ENCODE data around the gene ARL8A.
A peak's percentile ranks its signal among the peaks of the same experiment; 100 is the strongest.

Gene ARL8A

DNA sequence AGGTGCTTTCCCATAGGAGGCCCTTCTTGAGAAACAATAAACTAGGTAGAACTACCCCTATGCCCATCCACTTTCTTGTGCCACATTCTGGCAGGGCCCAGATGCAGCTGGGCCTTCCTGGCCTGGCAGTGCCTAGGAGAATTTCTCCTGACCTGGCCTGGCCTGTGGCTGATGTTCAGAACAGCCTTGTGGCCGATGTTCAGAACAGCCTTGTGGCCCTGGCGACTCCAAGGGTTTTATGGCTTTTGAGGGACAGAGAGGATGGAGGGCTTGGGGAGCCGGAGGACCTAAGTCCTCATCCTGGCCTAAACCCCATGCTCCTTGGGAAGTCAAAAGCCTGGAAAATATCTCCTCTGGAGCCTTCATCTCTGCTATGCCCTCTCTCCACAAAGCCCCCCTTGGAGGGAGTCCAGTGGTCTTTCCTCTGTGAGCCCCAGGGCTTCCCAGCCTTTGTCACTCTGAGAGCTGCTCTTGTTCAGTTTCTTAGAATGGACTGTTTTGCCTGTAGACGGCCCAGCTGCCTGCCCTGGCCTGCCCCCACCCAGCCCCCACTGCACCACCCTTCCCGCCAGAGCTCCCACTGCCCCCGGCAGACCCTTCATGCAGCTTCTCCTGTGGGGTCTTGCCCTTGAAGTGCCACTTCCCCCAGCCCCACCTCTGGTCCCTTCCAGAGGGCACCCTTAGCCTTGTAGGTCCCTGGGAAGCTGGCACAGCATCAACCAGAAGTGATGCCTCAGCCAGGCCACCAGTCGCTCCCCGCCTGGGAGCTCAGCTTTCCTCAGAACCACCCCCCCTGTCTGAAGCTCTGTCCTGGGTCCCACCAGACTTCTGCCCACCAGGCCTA, 14.9 kb downstream of the ARL8A start:
- H3K27ac ChIP-seq (replicated peaks; ENCODE audit: low read length) = no peak overlapping the region

DNA sequence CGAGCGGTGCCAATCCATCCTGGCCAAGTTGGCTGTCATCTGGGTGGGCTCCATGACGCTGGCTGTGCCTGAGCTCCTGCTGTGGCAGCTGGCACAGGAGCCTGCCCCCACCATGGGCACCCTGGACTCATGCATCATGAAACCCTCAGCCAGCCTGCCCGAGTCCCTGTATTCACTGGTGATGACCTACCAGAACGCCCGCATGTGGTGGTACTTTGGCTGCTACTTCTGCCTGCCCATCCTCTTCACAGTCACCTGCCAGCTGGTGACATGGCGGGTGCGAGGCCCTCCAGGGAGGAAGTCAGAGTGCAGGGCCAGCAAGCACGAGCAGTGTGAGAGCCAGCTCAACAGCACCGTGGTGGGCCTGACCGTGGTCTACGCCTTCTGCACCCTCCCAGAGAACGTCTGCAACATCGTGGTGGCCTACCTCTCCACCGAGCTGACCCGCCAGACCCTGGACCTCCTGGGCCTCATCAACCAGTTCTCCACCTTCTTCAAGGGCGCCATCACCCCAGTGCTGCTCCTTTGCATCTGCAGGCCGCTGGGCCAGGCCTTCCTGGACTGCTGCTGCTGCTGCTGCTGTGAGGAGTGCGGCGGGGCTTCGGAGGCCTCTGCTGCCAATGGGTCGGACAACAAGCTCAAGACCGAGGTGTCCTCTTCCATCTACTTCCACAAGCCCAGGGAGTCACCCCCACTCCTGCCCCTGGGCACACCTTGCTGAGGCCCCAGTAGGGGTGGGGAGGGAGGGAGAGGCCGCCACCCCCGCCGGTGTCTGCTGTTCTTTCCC, 16.5 kb downstream of the ARL8A start:
- no peaks in the 10 kb centered on the region for H3K79me1 ChIP-seq (ENCODE audit: low read depth, low read length)
- peak overlapping the region; percentile 35 for H2BK5ac ChIP-seq (ENCODE audit: low read length)
- H3K36me3 ChIP-seq (replicated peaks in 1 of 2; ENCODE audit: control insufficient read depth in 2 of 2, insufficient read depth in 2 of 2, low read length in 2 of 2) = peaks cover 1 to 10% of the 10 kb centered on the region in 2 donors
- H2BK12ac ChIP-seq (ENCODE audit: low read length) = peak overlapping the region; percentile 26
- peak overlapping the region; percentile 40 for H3K14ac ChIP-seq (ENCODE audit: low read length)
- H2AFZ ChIP-seq (ENCODE audit: low read length) = no peak overlapping the region
- H3K23ac ChIP-seq (ENCODE audit: low read depth, low read length, poor library complexity) = peak overlapping the region; percentile 94
- no peak overlapping the region for H3K27ac ChIP-seq (replicated peaks; ENCODE audit: low read length)
- peaks cover 0 to 6% (median 0%) of the 10 kb centered on the region in 3 experiments for H3K27me3 ChIP-seq (ENCODE audit: control insufficient read depth in 3 of 3, insufficient read depth in 3 of 3, low read depth in 1 of 3, low read length in 3 of 3)
- DNase-seq (ENCODE audit: low spot score) = no peak
- H3K9ac ChIP-seq (ENCODE audit: low read depth, low read length, poor library complexity) = peak overlapping the region; percentile 15
- peak overlapping the region; percentile 88 for H3K18ac ChIP-seq (ENCODE audit: low read length)
- no peak overlapping the region for H2BK120ac ChIP-seq (ENCODE audit: low read depth, low read length)
- peaks cover 18% of the 10 kb centered on the region in 2 donors for H3K4me1 ChIP-seq (ENCODE audit: control insufficient read depth in 2 of 2, insufficient read depth in 1 of 2, low read depth in 1 of 2, low read length in 2 of 2)
- no CpG with 5 or more reads among the region's 26 CpGs for WGBS, 2 donors (ENCODE audit: extremely low coverage in 2 of 2, insufficient read length in 2 of 2, insufficient replicate concordance in 1 of 2)
- peak overlapping the region; percentile 57 for H4K8ac ChIP-seq (ENCODE audit: low read depth, low read length)
- peak overlapping the region; percentile 60 for H2AK5ac ChIP-seq (ENCODE audit: low read depth, low read length)
- H3K4me2 ChIP-seq (ENCODE audit: insufficient read depth, low read length, poor library complexity, severe bottlenecking) = no peak overlapping the region
- no peak overlapping the region for H3K4ac ChIP-seq (ENCODE audit: low read length)
- H4K91ac ChIP-seq (ENCODE audit: low read depth, low read length, poor library complexity) = no peak overlapping the region
- peaks cover 0 to 2% of the 10 kb centered on the region in 2 donors for H3K9me3 ChIP-seq (replicated peaks in 1 of 2; ENCODE audit: control insufficient read depth in 2 of 2, insufficient read depth in 1 of 2, low read depth in 1 of 2, low read length in 2 of 2)
- no peak overlapping the region for H3K4me3 ChIP-seq (ENCODE audit: low read length in 2 of 2)
- H2BK15ac ChIP-seq (ENCODE audit: low read length) = peak overlapping the region; percentile 65

More for the DNA sequence above, 14.9 kb downstream of the ARL8A start:
- Histone ChIP-seq H2BK15ac (ENCODE audit: low read length) (peak overlapping the region; percentile 54), H3K9me3 (replicated peaks in 1 of 2; ENCODE audit: control insufficient read depth in 2 of 2, insufficient read depth in 1 of 2, low read depth in 1 of 2, low read length in 2 of 2) (peaks cover 0 to 2% of the 10 kb centered on the region in 2 donors), H3K9ac (ENCODE audit: low read depth, low read length, poor library complexity) (no peak overlapping the region), H4K91ac (ENCODE audit: low read depth, low read length, poor library complexity) (no peak overlapping the region), H3K18ac (ENCODE audit: low read length) (peak overlapping the region; percentile 93), H3K79me1 (ENCODE audit: low read depth, low read length) (no peaks in the 10 kb centered on the region), H2BK5ac (ENCODE audit: low read length) (peak overlapping the region; percentile 46), H3K14ac (ENCODE audit: low read length) (no peak overlapping the region), H2BK120ac (ENCODE audit: low read depth, low read length) (no peak overlapping the region), H2AFZ (ENCODE audit: low read length) (peak overlapping the region; percentile 42), H3K23ac (ENCODE audit: low read depth, low read length, poor library complexity) (peak overlapping the region; percentile 11), H4K8ac (ENCODE audit: low read depth, low read length) (peak overlapping the region; percentile 30), H2AK5ac (ENCODE audit: low read depth, low read length) (peak overlapping the region; percentile 89), H3K27me3 (ENCODE audit: control insufficient read depth in 3 of 3, insufficient read depth in 3 of 3, low read depth in 1 of 3, low read length in 3 of 3) (no peaks in the 10 kb centered on the region), H2BK12ac (ENCODE audit: low read length) (peak overlapping the region; percentile 78), H3K36me3 (replicated peaks in 1 of 2; ENCODE audit: control insufficient read depth in 2 of 2, insufficient read depth in 2 of 2, low read length in 2 of 2) (peaks cover 8 to 24% of the 10 kb centered on the region in 2 donors), H3K4me3 (ENCODE audit: low read length in 2 of 2) (no peak overlapping the region), H3K4ac (ENCODE audit: low read length) (no peak overlapping the region), H3K4me1 (ENCODE audit: control insufficient read depth in 2 of 2, insufficient read depth in 1 of 2, low read depth in 1 of 2, low read length in 2 of 2) (peaks cover 18% of the 10 kb centered on the region in 2 donors), H3K4me2 (ENCODE audit: insufficient read depth, low read length, poor library complexity, severe bottlenecking) (no peak overlapping the region)
- no CpG with 5 or more reads among the region's 8 CpGs for WGBS, 2 donors (ENCODE audit: extremely low coverage in 2 of 2, insufficient read length in 2 of 2, insufficient replicate concordance in 1 of 2)
- DNase-seq (ENCODE audit: low spot score) = no peak

DNA sequence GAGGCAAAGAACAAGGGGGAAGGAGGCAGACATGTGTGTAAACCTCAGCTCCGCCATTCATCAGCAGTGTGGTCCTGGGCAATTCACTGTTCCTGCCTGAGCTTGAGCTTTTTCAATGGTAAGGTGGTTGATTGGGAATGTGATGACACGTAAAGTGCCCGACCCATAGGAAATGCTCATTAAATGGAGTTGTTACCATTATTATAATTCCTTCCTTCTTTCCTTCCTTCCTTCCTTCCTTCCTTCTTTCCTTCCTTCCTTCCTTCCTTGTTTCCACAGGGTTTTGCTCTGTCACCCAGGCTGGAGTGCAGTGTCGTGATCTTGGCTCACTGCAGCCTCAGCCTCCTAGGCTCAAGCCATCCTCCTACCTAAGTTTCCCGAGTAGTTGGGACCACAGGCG, 17.5 kb downstream of the ARL8A start:
- H2BK12ac ChIP-seq (ENCODE audit: low read length) = no peak overlapping the region
- no peak for DNase-seq (ENCODE audit: low spot score)
- H3K23ac ChIP-seq (ENCODE audit: low read depth, low read length, poor library complexity) = no peak overlapping the region
- H3K4ac ChIP-seq (ENCODE audit: low read length) = no peak overlapping the region
- H2AK5ac ChIP-seq (ENCODE audit: low read depth, low read length) = no peak overlapping the region
- peaks cover 0 to 2% of the 10 kb centered on the region in 2 donors for H3K9me3 ChIP-seq (replicated peaks in 1 of 2; ENCODE audit: control insufficient read depth in 2 of 2, insufficient read depth in 1 of 2, low read depth in 1 of 2, low read length in 2 of 2)
- H3K36me3 ChIP-seq (replicated peaks in 1 of 2; ENCODE audit: control insufficient read depth in 2 of 2, insufficient read depth in 2 of 2, low read length in 2 of 2) = peaks cover 0 to 3% of the 10 kb centered on the region in 2 donors
- H3K79me1 ChIP-seq (ENCODE audit: low read depth, low read length) = no peaks in the 10 kb centered on the region
- H3K27ac ChIP-seq (replicated peaks; ENCODE audit: low read length) = no peak overlapping the region
- H3K14ac ChIP-seq (ENCODE audit: low read length) = no peak overlapping the region
- no peak overlapping the region for H2BK15ac ChIP-seq (ENCODE audit: low read length)
- no CpG with 5 or more reads among the region's 6 CpGs for WGBS, 2 donors (ENCODE audit: extremely low coverage in 2 of 2, insufficient read length in 2 of 2, insufficient replicate concordance in 1 of 2)
- H4K91ac ChIP-seq (ENCODE audit: low read depth, low read length, poor library complexity) = no peak overlapping the region
- H2AFZ ChIP-seq (ENCODE audit: low read length) = no peak overlapping the region
- peaks cover 15 to 18% of the 10 kb centered on the region in 2 donors for H3K4me1 ChIP-seq (ENCODE audit: control insufficient read depth in 2 of 2, insufficient read depth in 1 of 2, low read depth in 1 of 2, low read length in 2 of 2)
- H3K27me3 ChIP-seq (ENCODE audit: control insufficient read depth in 3 of 3, insufficient read depth in 3 of 3, low read depth in 1 of 3, low read length in 3 of 3) = peaks cover 0 to 6% (median 0%) of the 10 kb centered on the region in 3 experiments
- H2BK5ac ChIP-seq (ENCODE audit: low read length) = no peak overlapping the region
- no peak overlapping the region for H3K18ac ChIP-seq (ENCODE audit: low read length)
- H2BK120ac ChIP-seq (ENCODE audit: low read depth, low read length) = no peak overlapping the region
- no peak overlapping the region for H4K8ac ChIP-seq (ENCODE audit: low read depth, low read length)
- H3K4me3 ChIP-seq (ENCODE audit: low read length in 2 of 2) = no peak overlapping the region
- no peak overlapping the region for H3K4me2 ChIP-seq (ENCODE audit: insufficient read depth, low read length, poor library complexity, severe bottlenecking)
- no peak overlapping the region for H3K9ac ChIP-seq (ENCODE audit: low read depth, low read length, poor library complexity)

DNA sequence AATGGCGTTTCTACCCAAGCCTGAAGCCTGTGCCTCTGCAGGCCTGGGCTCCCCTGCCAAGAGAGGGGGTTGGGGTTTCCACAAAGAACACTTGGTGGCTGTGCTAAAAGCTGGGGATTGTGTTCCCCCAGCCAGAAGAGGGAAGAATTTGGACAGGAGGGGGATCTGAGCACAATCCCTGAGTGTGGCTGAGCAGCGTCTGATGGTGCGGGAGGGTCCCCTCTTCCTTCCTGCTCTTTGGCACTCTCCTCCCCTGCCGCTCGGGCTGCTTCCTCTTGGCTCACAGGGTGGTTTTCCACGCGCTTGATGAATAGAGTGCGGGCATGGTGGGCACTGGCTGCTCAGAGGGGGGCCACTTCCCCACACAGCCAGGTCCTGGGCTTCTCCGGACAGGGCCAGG, 18.1 kb downstream of the ARL8A start:
- peaks cover 0 to 2% of the 10 kb centered on the region in 2 donors for H3K9me3 ChIP-seq (replicated peaks in 1 of 2; ENCODE audit: control insufficient read depth in 2 of 2, insufficient read depth in 1 of 2, low read depth in 1 of 2, low read length in 2 of 2)
- H2AFZ ChIP-seq (ENCODE audit: low read length) = no peak overlapping the region
- H3K4ac ChIP-seq (ENCODE audit: low read length) = no peak overlapping the region
- H3K4me3 ChIP-seq (ENCODE audit: low read length in 2 of 2) = no peak overlapping the region
- H2BK120ac ChIP-seq (ENCODE audit: low read depth, low read length) = no peak overlapping the region
- H2AK5ac ChIP-seq (ENCODE audit: low read depth, low read length) = no peak overlapping the region
- no peak overlapping the region for H2BK15ac ChIP-seq (ENCODE audit: low read length)
- no peak overlapping the region for H3K27ac ChIP-seq (replicated peaks; ENCODE audit: low read length)
- H2BK5ac ChIP-seq (ENCODE audit: low read length) = no peak overlapping the region
- H4K8ac ChIP-seq (ENCODE audit: low read depth, low read length) = no peak overlapping the region
- H3K14ac ChIP-seq (ENCODE audit: low read length) = no peak overlapping the region
- H3K36me3 ChIP-seq (replicated peaks in 1 of 2; ENCODE audit: control insufficient read depth in 2 of 2, insufficient read depth in 2 of 2, low read length in 2 of 2) = no peaks in the 10 kb centered on the region
- no peak overlapping the region for H4K91ac ChIP-seq (ENCODE audit: low read depth, low read length, poor library complexity)
- no peak overlapping the region for H3K18ac ChIP-seq (ENCODE audit: low read length)
- H3K4me2 ChIP-seq (ENCODE audit: insufficient read depth, low read length, poor library complexity, severe bottlenecking) = no peak overlapping the region
- no peak overlapping the region for H3K9ac ChIP-seq (ENCODE audit: low read depth, low read length, poor library complexity)
- H3K27me3 ChIP-seq (ENCODE audit: control insufficient read depth in 3 of 3, insufficient read depth in 3 of 3, low read depth in 1 of 3, low read length in 3 of 3) = peaks cover 0 to 6% (median 0%) of the 10 kb centered on the region in 3 experiments
- H3K79me1 ChIP-seq (ENCODE audit: low read depth, low read length) = no peaks in the 10 kb centered on the region
- DNase-seq (ENCODE audit: low spot score) = no peak
- no CpG with 5 or more reads among the region's 9 CpGs for WGBS, 2 donors (ENCODE audit: extremely low coverage in 2 of 2, insufficient read length in 2 of 2, insufficient replicate concordance in 1 of 2)
- no peak overlapping the region for H2BK12ac ChIP-seq (ENCODE audit: low read length)
- no peak overlapping the region for H3K23ac ChIP-seq (ENCODE audit: low read depth, low read length, poor library complexity)
- peaks cover 15 to 18% of the 10 kb centered on the region in 2 donors for H3K4me1 ChIP-seq (ENCODE audit: control insufficient read depth in 2 of 2, insufficient read depth in 1 of 2, low read depth in 1 of 2, low read length in 2 of 2)
